Measurements from ENCODE around the gene MLC1.

The MLC1 gene

GRCh38 chr22:50016308-50016987, 68.8 kb downstream of the MLC1 start:
- DNase-seq (ENCODE audit: low read depth): no peak

- no peak for DNase-seq (ENCODE audit: low read depth)
Observed at GRCh38 chr22:50015451-50016307, 69.5 kb downstream of the MLC1 start.

GRCh38 chr22:50014655-50015401, 70.4 kb downstream of the MLC1 start:
- DNase-seq (ENCODE audit: low read depth): no peak

- no peak for DNase-seq (ENCODE audit: low read depth)
Observed at GRCh38 chr22:50014053-50014501, 71.1 kb downstream of the MLC1 start.

GRCh38 chr22:50012211-50013181, 72.7 kb downstream of the MLC1 start, which contains the start of gene IL17REL:
Gene IL17REL, minus strand, starts transcription at chr22:50012765. Its CDS starts 119 bp downstream, at chr22:50012646.
- no peak for DNase-seq (ENCODE audit: low read depth)

GRCh38 chr22:50011447-50012210, 73.6 kb downstream of the MLC1 start:
- no peak for DNase-seq (ENCODE audit: low read depth)

- DNase-seq (ENCODE audit: low read depth): no peak
Observed at GRCh38 chr22:50010676-50011446, 74.4 kb downstream of the MLC1 start.

GRCh38 chr22:50009765-50010675, 75.2 kb downstream of the MLC1 start:
- no peak for DNase-seq (ENCODE audit: low read depth)
